A549 (cell line): Measurements from ENCODE around the gene PSME3. TPM values are rescaled to one million over a fixed set of nuclear protein-coding genes. Genes with fewer than 3 reads are reported as not detected.

Experiments used
- ATAC-seq, 2 experiments: fragments of 200-7000 bp in 1 of 2; fragments of >200 bp in 1 of 2; cut with Nextera tagmentation in 1 of 2; cut with Tn5 transposase in 1 of 2; 3 replicates each; pipeline versions ENCODE4 v1.8.0 to v1.9.1; 2018 to 2020; ENCODE audit warnings: mild to moderate bottlenecking in 1 of 2, moderate library complexity in 1 of 2
- CTCF ChIA-PET: fragments of 300-600 bp; sonication (Branson Sonifier 250); formaldehyde crosslinking; extraction: SDS; loops from one replicate; lab custom pipeline; 2021; ENCODE audit warnings: antibody characterized with exemption, inconsistent platforms; lab: Yijun Ruan, JAX
- POLR2A ChIA-PET: fragments of 350-600 bp; formaldehyde crosslinking; extraction: SDS; loops from one replicate; lab custom pipeline; 2021; ENCODE audit warnings: antibody characterized with exemption, inconsistent platforms; lab: Yijun Ruan, JAX
- DNase-seq, 2 experiments: peaks; one replicate each; pipeline versions ENCODE4 v3.0.0 to v3.0.0-alpha.2; 2011 to 2016; ENCODE audit warnings: low read depth in 1 of 2, low spot score in 1 of 2
- FAIRE-seq: peaks from 2 replicates; lab custom pipeline; 2011; peaks lifted over from hg19 to GRCh38; lab: Jason Lieb, UNC
- H3K27ac ChIP-seq, 2 experiments: fragments of >200 bp; sonication (Bioruptor Twin); formaldehyde crosslinking; 3 replicates each; pipeline ENCODE4 v1.5.1; 2016 to 2017
- H3K4me1 ChIP-seq: fragments of >200 bp; sonication (Bioruptor Twin); formaldehyde crosslinking; 3 replicates; pipeline ENCODE4 v1.6.1; 2016
- H3K4me2 ChIP-seq: fragments of >200 bp; sonication (Bioruptor Twin); formaldehyde crosslinking; 3 replicates; pipeline ENCODE4 v1.6.1; 2016
- H3K4me3 ChIP-seq: fragments of >200 bp; sonication (Bioruptor Twin); formaldehyde crosslinking; 3 replicates; pipeline ENCODE4 v1.5.1; 2016
- H3K9me3 ChIP-seq: fragments of >200 bp; sonication (Bioruptor Twin); formaldehyde crosslinking; 3 replicates; pipeline ENCODE4 v1.6.1; 2016
- BHLHE40 ChIP-seq: IDR thresholded peaks from 2 replicates; pipeline ENCODE4 v1.6.1; 2012; ENCODE audit warnings: low read depth, low read length, inconsistent platforms
- CBX8 ChIP-seq: fragments of 200-600 bp; sonication (generic); IDR thresholded peaks from 2 replicates; pipeline ENCODE4 v1.6.1; 2016
- CHD2 ChIP-seq: fragments of 150-350 bp; IDR thresholded peaks from 2 replicates; pipeline ENCODE4 v1.6.1; 2014; ENCODE audit warnings: low read length; ENCODE audit not compliant: partially characterized antibody
- EP300 ChIP-seq, 2 experiments: fragments of >200 bp; sonication (Bioruptor Twin); formaldehyde crosslinking; IDR thresholded peaks; 2 replicates in 1 of 2; 3 replicates in 1 of 2; pipeline ENCODE4 v1.6.1; 2016 to 2017
- ESRRA ChIP-seq: fragments of 150-350 bp; IDR thresholded peaks from 2 replicates; pipeline ENCODE4 v1.6.1; 2014; ENCODE audit warnings: mild to moderate bottlenecking, low read length, borderline replicate concordance
- FOSB ChIP-seq: fragments of 250-450 bp; sonication (Bioruptor Pico); IDR thresholded peaks from 2 replicates; pipeline ENCODE4 v1.5.0; 2020; ENCODE audit warnings: mild to moderate bottlenecking, moderate library complexity
- FOSL2 ChIP-seq, 2 experiments: fragments of 450-650 bp in 1 of 2; fragments of >200 bp in 1 of 2; sonication (Bioruptor Twin) in 1 of 2; formaldehyde crosslinking; IDR thresholded peaks; 2 replicates each; pipeline versions ENCODE4 v1.5.0 to v1.6.1; 2016 to 2020; ENCODE audit warnings: mild to moderate bottlenecking in 1 of 2, moderate library complexity in 1 of 2
- FOXS1 ChIP-seq: fragments of 250-450 bp; sonication (Bioruptor Pico); IDR thresholded peaks from 2 replicates; pipeline ENCODE4 v1.5.0; 2020; ENCODE audit warnings: mild to moderate bottlenecking, moderate library complexity
- HOXA7 ChIP-seq: fragments of 250-450 bp; sonication (Bioruptor Pico); IDR thresholded peaks from 2 replicates; pipeline ENCODE4 v1.5.0; 2020; ENCODE audit warnings: mild to moderate bottlenecking, moderate library complexity
- HOXB13 ChIP-seq: fragments of 250-450 bp; sonication (Bioruptor Pico); IDR thresholded peaks from 2 replicates; pipeline ENCODE4 v1.5.0; 2020; ENCODE audit warnings: low read depth, mild to moderate bottlenecking, moderate library complexity
- HOXB5 ChIP-seq: fragments of 250-450 bp; sonication (Bioruptor Pico); IDR thresholded peaks from 2 replicates; pipeline ENCODE4 v1.5.0; 2020; ENCODE audit warnings: mild to moderate bottlenecking, moderate library complexity
- MAZ ChIP-seq: fragments of 150-350 bp; IDR thresholded peaks from 2 replicates; pipeline ENCODE4 v1.6.1; 2014; ENCODE audit warnings: antibody characterized with exemption, low read depth, low read length, borderline replicate concordance
- MYC ChIP-seq: IDR thresholded peaks from 2 replicates; pipeline ENCODE4 v1.6.1; 2012; ENCODE audit warnings: mild to moderate bottlenecking, inconsistent platforms, low read length, improper control_type of control experiment, borderline replicate concordance
- NR3C1 ChIP-seq: fragments of >200 bp; sonication (Bioruptor Twin); formaldehyde crosslinking; IDR thresholded peaks from 3 replicates; pipeline ENCODE4 v1.6.1; 2017
- RFX5 ChIP-seq: fragments of 450-650 bp; IDR thresholded peaks from 2 replicates; pipeline ENCODE4 v1.7.1; 2014; ENCODE audit warnings: antibody characterized with exemption, mild to moderate bottlenecking, moderate library complexity
- SREBF2 ChIP-seq: fragments of 450-650 bp; IDR thresholded peaks from 2 replicates; pipeline ENCODE4 v1.6.1; 2014; ENCODE audit warnings: mild to moderate bottlenecking, moderate library complexity
- TFCP2L1 ChIP-seq: fragments of 250-450 bp; sonication (Bioruptor Pico); IDR thresholded peaks from 2 replicates; pipeline ENCODE4 v1.5.0; 2021; ENCODE audit warnings: mild to moderate bottlenecking
- TP53 ChIP-seq: fragments of 250-450 bp; sonication (Bioruptor Pico); IDR thresholded peaks from 2 replicates; pipeline ENCODE4 v1.5.0; 2021; ENCODE audit warnings: mild to moderate bottlenecking, moderate library complexity
- ZNF302 ChIP-seq: fragments of 250-450 bp; sonication (Bioruptor Pico); IDR thresholded peaks from 2 replicates; pipeline ENCODE4 v1.9.0; 2021; ENCODE audit warnings: inconsistent platforms, mild to moderate bottlenecking, moderate library complexity
- WGBS: methylation state at CpG from one replicate; pipeline ENCODE4 v1.1.6; 2017; ENCODE audit errors: missing lambda C conversion rate; 5-methylcytosine and 5-hydroxymethylcytosine counted together
- polyA plus RNA-seq, 4 experiments: library from polyadenylated mRNA; depleted of rRNA in 3 of 4; stranded (reverse); fragments of >200 nt; fragmentation: RNase III in 1 of 4; extraction: RNeasy Plus Mini Kit Qiagen cat#74134 plus additional on column Dnase treatment in 1 of 4; gene quantifications; 2 replicates in 3 of 4; 3 replicates in 1 of 4; pipeline ENCODE4 v1.2.3, GENCODE V29; 2011 to 2017
- TF ChIP-seq, protein P1 (sequence below): fragments of 450-650 bp; IDR thresholded peaks from 2 replicates; pipeline ENCODE4 v1.6.1; 2014; ENCODE audit warnings: antibody characterized with exemption
- TF ChIP-seq, protein P2 (sequence below): IDR thresholded peaks from 2 replicates; pipeline ENCODE4 v1.6.1; 2012; ENCODE audit warnings: low read depth, borderline replicate concordance
- TF ChIP-seq, protein P3 (sequence below): IDR thresholded peaks from 2 replicates; pipeline ENCODE4 v1.6.1; 2012
- TF ChIP-seq, protein P4 (sequence below): fragments of 200-600 bp; sonication (generic); IDR thresholded peaks from 2 replicates; pipeline ENCODE4 v1.6.1; 2016; ENCODE audit warnings: antibody characterized with exemption, mild to moderate bottlenecking, moderate library complexity
- TF ChIP-seq, protein P5 (sequence below): fragments of >200 bp; sonication (Bioruptor Twin); formaldehyde crosslinking; IDR thresholded peaks from 2 replicates; pipeline ENCODE4 v1.6.1; 2016
- TF ChIP-seq, protein P6 (sequence below): fragments of >200 bp; sonication (Bioruptor Twin); formaldehyde crosslinking; IDR thresholded peaks from 3 replicates; pipeline ENCODE4 v1.5.1; 2016

Gene PSME3
- polyA plus RNA-seq, 2 of the 4 experiments (the other 2 are of a cell fraction) = 223 to 257 TPM

DNA sequence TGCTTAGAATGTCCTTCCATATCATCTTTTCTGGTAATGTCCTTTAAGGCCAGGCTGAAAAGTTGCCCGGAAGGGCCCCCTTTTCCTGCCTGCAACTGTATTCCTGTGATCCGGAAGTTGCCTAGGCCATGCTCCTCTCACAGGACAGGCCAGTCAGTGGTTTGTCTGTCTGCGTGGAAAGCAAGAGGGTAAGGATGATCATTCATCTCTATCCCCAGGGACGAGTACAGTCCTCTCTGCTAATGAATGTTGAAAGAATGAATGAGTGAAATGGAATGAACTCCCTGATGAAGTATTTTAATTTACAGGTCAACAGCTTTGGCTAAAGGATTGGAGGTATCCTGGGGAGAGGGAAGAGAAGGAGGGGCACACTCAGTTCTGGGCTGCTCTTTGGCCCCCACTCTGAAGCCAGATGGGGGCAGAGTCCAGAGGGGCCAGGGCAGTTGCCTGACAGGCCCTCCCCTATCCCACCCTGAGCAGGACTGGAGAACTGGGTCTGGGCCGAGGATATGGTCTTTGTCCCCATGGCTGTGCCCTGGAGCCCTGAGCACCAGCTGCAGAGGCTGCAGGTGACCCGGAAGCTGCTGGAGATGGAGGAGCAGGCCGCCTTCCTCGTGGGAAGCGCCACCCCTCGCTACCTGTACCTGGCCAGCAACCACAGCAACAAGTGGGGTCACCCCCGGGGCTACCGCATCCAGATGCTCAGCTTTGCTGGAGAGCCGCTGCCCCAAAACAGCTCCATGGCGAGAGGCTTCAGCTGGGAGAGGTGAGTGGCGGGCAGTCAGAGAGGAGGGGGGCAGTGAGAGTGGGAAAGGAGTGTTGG, 21.0 kb downstream of the PSME3 start:
- ChIA-PET POLR2A (interaction anchor here (0.6 kb wide), 1 partner anchor 118 kb away, joined by 6 read pairs; no protein-coding TSS in a partner anchor), CTCF (interaction anchor here (0.6 to 20.4 kb wide), 8 partner anchors 10 to 165 kb away, joined by 3 to 372 read pairs (median 8); partner anchors contain the start of genes AOC2, BECN1 and PSME3)
- no peaks in the 10 kb centered on the region for H3K9me3 ChIP-seq
- FAIRE-seq (no peak), ATAC-seq (no peak), DNase-seq (no peak)
- H3K4me1 ChIP-seq = no peaks in the 10 kb centered on the region
- H3K27ac ChIP-seq = no peak overlapping the region
- H3K4me3 ChIP-seq = no peak overlapping the region
- TF ChIP-seq HOXA7 (no peak), EP300 (IDR thresholded peaks at IDR 0.05) (no peak), HOXB13 (CRISPR knock-in tag) (no peak), MAZ (no peak), TP53 (no peak), CBX8 (no peak), ZNF302 (CRISPR knock-in tag) (no peak), BHLHE40 (no peak), SREBF2 (no peak), NR3C1 (no peak), MYC (no peak), FOXS1 (CRISPR knock-in tag) (no peak), RFX5 (no peak), HOXB5 (CRISPR knock-in tag) (no peak)
- TF ChIP-seq, protein P1, sequence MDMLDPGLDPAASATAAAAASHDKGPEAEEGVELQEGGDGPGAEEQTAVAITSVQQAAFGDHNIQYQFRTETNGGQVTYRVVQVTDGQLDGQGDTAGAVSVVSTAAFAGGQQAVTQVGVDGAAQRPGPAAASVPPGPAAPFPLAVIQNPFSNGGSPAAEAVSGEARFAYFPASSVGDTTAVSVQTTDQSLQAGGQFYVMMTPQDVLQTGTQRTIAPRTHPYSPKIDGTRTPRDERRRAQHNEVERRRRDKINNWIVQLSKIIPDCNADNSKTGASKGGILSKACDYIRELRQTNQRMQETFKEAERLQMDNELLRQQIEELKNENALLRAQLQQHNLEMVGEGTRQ = no peak
- TF ChIP-seq, protein P2, sequence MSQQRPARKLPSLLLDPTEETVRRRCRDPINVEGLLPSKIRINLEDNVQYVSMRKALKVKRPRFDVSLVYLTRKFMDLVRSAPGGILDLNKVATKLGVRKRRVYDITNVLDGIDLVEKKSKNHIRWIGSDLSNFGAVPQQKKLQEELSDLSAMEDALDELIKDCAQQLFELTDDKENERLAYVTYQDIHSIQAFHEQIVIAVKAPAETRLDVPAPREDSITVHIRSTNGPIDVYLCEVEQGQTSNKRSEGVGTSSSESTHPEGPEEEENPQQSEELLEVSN = no peak
- TF ChIP-seq, protein P3, sequence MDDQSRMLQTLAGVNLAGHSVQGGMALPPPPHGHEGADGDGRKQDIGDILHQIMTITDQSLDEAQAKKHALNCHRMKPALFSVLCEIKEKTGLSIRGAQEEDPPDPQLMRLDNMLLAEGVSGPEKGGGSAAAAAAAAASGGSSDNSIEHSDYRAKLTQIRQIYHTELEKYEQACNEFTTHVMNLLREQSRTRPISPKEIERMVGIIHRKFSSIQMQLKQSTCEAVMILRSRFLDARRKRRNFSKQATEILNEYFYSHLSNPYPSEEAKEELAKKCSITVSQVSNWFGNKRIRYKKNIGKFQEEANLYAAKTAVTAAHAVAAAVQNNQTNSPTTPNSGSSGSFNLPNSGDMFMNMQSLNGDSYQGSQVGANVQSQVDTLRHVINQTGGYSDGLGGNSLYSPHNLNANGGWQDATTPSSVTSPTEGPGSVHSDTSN = no peak
- TF ChIP-seq, protein P4, sequence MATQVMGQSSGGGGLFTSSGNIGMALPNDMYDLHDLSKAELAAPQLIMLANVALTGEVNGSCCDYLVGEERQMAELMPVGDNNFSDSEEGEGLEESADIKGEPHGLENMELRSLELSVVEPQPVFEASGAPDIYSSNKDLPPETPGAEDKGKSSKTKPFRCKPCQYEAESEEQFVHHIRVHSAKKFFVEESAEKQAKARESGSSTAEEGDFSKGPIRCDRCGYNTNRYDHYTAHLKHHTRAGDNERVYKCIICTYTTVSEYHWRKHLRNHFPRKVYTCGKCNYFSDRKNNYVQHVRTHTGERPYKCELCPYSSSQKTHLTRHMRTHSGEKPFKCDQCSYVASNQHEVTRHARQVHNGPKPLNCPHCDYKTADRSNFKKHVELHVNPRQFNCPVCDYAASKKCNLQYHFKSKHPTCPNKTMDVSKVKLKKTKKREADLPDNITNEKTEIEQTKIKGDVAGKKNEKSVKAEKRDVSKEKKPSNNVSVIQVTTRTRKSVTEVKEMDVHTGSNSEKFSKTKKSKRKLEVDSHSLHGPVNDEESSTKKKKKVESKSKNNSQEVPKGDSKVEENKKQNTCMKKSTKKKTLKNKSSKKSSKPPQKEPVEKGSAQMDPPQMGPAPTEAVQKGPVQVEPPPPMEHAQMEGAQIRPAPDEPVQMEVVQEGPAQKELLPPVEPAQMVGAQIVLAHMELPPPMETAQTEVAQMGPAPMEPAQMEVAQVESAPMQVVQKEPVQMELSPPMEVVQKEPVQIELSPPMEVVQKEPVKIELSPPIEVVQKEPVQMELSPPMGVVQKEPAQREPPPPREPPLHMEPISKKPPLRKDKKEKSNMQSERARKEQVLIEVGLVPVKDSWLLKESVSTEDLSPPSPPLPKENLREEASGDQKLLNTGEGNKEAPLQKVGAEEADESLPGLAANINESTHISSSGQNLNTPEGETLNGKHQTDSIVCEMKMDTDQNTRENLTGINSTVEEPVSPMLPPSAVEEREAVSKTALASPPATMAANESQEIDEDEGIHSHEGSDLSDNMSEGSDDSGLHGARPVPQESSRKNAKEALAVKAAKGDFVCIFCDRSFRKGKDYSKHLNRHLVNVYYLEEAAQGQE = no peak
- 86% methylated on average over 12 of the region's 15 CpGs for WGBS
- H3K4me2 ChIP-seq = no peak overlapping the region

DNA sequence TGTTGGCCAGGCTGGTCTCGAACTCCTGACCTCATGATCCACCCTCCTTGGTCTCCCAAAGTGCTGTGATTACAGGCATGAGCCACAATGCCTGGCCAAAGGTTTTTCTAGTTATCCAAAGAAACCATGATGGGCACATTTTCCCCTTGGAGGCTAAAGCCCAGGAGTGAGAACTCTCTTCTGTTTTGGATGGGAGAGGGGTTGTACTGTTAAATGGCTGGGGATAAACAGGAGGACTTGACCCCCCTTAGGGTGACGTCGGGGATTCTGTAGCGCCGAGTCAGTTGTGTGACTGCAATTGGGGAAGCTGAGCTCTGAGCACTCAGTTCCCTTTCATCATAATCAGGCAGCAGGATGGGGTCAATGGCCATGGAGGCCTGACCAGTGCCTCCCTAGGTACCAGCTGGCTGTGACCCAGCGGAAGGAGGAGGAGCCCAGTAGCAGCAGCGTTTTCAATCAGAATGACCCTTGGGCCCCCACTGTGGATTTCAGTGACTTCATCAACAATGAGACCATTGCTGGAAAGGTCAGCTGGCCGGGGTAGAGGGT, 21.9 kb downstream of the PSME3 start:
- no peak overlapping the region for H3K4me2 ChIP-seq
- no peak for DNase-seq
- FAIRE-seq = no peak
- 73% methylated on average over 8 of the region's 8 CpGs for WGBS
- no peak overlapping the region for H3K27ac ChIP-seq
- POLR2A ChIA-PET = no interaction called here
- CTCF ChIA-PET = interaction anchor here (0.6 to 20.4 kb wide), 12 partner anchors 10 to 277 kb away, joined by 3 to 372 read pairs (median 4); partner anchors contain the start of genes AOC2, BECN1, PSME3 and RPL27
- no peaks in the 10 kb centered on the region for H3K9me3 ChIP-seq
- ATAC-seq = no peak
- H3K4me1 ChIP-seq = no peaks in the 10 kb centered on the region
- H3K4me3 ChIP-seq = no peak overlapping the region
- TF ChIP-seq FOSB (CRISPR knock-in tag) (no peak), SREBF2 (no peak), FOXS1 (CRISPR knock-in tag) (no peak), TFCP2L1 (CRISPR knock-in tag) (no peak), ESRRA (no peak), HOXB5 (CRISPR knock-in tag) (no peak), FOSL2 (IDR thresholded peaks at IDR 0.05) (no peak), FOSL2 (CRISPR knock-in tag; IDR thresholded peaks at IDR 0.05) (no peak), TP53 (no peak), HOXA7 (no peak), CHD2 (no peak)
- TF ChIP-seq, protein P3 = no peak
- TF ChIP-seq, protein P5, sequence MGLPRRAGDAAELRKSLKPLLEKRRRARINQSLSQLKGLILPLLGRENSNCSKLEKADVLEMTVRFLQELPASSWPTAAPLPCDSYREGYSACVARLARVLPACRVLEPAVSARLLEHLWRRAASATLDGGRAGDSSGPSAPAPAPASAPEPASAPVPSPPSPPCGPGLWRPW = no peak
- TF ChIP-seq, protein P6, sequence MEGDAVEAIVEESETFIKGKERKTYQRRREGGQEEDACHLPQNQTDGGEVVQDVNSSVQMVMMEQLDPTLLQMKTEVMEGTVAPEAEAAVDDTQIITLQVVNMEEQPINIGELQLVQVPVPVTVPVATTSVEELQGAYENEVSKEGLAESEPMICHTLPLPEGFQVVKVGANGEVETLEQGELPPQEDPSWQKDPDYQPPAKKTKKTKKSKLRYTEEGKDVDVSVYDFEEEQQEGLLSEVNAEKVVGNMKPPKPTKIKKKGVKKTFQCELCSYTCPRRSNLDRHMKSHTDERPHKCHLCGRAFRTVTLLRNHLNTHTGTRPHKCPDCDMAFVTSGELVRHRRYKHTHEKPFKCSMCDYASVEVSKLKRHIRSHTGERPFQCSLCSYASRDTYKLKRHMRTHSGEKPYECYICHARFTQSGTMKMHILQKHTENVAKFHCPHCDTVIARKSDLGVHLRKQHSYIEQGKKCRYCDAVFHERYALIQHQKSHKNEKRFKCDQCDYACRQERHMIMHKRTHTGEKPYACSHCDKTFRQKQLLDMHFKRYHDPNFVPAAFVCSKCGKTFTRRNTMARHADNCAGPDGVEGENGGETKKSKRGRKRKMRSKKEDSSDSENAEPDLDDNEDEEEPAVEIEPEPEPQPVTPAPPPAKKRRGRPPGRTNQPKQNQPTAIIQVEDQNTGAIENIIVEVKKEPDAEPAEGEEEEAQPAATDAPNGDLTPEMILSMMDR = no peak
